Activated naive CD4-positive, alpha-beta T cell treated with anti-CD3 and anti-CD28 coated beads, Interleukin-2, amount 50 U/mL, for 72 hours (primary cell): ENCODE data around the gene RIPOR3. TPM values are rescaled to one million over a fixed set of nuclear protein-coding genes. Genes with fewer than 3 reads are reported as not detected.
"Not testable (repeated sequence)": the region's sequence is repeated elsewhere in the genome, so short reads cannot be mapped to it uniquely, and the experiment has no call there.

ENCODE experiments used
- ATAC-seq, 2 donors: fragments of 150-1000 bp; cut with Tn5 transposase; 2 replicates each; pipeline ENCODE4 v1.10.0; 2021; ENCODE audit warnings: mild to moderate bottlenecking in 2 of 2, moderate library complexity in 2 of 2
- DNase-seq, 2 donors: peaks; one replicate each; pipeline ENCODE4 v3.0.0; 2021 to 2022; ENCODE audit warnings: low spot score in 2 of 2
- H3K27ac Mint-ChIP-seq, 2 donors: one replicate each; pipeline ENCODE4 v1.8.0; 2022; ENCODE audit warnings: mild to moderate bottlenecking in 2 of 2, mixed read lengths in 2 of 2
- H3K36me3 Mint-ChIP-seq, 2 donors: one replicate each; pipeline ENCODE4 v1.8.0; 2022; ENCODE audit warnings: mixed read lengths in 2 of 2
- H3K9me3 Mint-ChIP-seq, 2 donors: one replicate each; pipeline ENCODE4 v1.8.0; 2022; ENCODE audit warnings: mixed read lengths in 2 of 2
- total RNA-seq, 2 donors: library from RNA; stranded (reverse); gene quantifications; one replicate each; pipeline ENCODE4 v1.2.3, GENCODE V29; 2022

The RIPOR3 gene
- total RNA-seq, 2 donors from 2014 or later = 0.08 TPM; not detected in 1

DNA sequence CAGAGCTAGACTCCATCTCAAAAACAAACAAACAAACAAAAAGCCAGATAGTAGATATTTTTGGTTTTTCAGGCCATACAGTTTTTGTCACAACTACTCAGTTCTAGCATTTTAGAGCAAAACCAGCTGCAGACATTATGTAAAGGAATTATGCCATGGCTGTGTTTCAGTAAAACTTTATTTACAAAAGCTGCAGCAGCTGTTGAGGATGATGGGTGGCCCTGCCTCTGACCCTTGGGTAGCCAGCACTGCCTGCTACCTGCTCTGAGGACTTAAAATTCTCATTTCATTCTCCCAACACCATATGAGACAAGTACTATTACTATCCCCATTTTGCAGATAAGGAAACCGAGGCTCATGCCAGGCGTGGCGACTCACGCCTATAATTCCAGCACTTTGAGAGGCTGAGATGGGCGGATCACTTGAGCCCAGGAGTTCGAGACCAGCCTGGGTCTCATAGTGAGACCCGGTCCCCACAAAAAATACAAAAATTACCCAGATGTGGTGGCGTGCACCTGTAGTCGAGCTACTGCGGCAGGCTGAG lies 56.3 kb downstream of the RIPOR3 start:
- Mint-ChIP-seq H3K27ac (no peak overlapping the region), H3K9me3 (no peaks in the 10 kb centered on the region), H3K36me3 (no peaks in the 10 kb centered on the region)
- DNase-seq (no peak), ATAC-seq (no peak)

DNA sequence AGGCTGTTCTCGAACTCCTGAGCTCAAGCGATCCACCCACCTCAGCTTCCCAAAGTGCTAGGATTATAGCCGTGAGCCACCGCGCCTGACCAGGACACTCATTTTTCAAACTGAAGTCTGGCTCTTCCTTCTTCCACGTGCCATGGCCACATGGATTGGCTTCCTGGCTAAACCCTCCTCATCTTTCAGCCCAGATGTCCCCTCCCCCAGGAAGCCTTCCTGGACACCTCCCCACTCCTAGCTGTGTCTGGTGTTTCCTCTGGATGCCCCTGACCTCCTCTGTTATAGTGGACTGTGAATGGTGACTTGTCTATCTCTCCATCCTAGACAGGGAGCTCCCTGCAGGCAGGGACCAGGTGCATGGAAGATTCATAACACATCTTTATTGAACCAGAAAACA lies 57.2 kb downstream of the RIPOR3 start:
- no peaks in the 10 kb centered on the region for H3K36me3 Mint-ChIP-seq
- no peak for DNase-seq
- H3K27ac Mint-ChIP-seq = no peak overlapping the region
- H3K9me3 Mint-ChIP-seq = no peaks in the 10 kb centered on the region
- no peak for ATAC-seq

DNA sequence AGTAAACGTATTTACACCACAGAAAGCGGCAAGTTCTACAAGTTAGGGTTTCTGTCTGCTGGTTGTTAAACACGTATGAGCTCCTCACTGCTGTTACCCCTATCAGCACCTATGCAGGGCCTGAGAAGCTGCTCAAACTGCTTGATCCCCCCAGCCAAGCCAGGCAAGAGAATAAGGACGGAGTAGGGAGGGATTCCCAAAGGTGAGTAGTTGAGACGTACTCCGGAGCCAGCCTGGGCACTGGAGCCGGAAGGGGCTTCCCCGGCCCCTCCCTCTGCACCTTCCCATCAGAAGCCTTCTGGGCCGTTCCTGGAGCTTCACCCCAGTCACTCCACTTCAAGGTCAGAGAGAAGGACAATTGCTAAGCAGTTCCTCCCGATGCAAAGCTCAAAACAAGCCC lies 58.0 kb downstream of the RIPOR3 start:
- no peak for DNase-seq
- H3K9me3 Mint-ChIP-seq = no peaks in the 10 kb centered on the region
- no peaks in the 10 kb centered on the region for H3K36me3 Mint-ChIP-seq
- no peak overlapping the region for H3K27ac Mint-ChIP-seq
- no peak for ATAC-seq

DNA sequence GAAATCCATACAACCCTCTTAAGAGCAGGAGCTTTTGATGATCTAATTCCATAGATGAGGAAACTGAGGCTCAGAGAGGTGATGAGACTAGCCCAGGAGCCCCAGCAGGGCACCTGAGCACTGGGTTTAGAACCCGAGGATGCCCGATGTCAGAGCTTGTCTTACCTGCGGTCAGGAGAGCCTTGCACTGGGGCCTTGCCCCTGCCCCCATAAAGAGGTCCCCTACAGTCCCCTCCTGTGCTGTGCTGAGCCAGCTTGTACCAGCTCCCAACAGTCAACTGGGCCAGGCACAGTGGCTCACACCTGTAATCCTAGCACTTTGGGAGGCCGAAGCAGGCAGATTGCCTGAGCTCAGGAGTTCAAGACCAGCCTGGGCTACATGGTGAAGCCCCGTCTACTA lies 58.6 kb downstream of the RIPOR3 start:
- no peak for DNase-seq
- Mint-ChIP-seq H3K27ac (no peak overlapping the region), H3K36me3 (no peaks in the 10 kb centered on the region), H3K9me3 (no peaks in the 10 kb centered on the region)
- no peak for ATAC-seq

DNA sequence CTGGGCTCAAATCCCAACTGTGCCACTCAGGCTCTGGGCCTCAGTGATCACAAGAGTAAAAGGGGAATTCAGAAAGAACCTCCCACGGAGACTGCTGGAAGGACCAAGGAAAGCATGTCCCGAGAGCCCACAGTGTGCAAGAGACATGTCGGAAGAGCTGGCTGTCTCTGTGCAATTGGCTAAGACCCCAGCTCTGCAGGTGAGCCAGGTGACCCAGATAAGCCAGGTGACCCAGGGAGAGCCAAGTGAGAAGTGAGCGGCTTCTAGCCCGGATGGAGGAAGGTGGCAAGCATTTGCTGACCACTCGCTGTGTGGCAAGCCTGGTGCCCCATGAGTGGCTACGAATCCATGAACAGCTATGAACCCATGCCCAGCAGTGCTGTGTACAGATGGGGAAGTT lies 59.1 kb downstream of the RIPOR3 start:
- no peaks in the 10 kb centered on the region for H3K36me3 Mint-ChIP-seq
- H3K27ac Mint-ChIP-seq = no peak overlapping the region
- no peaks in the 10 kb centered on the region for H3K9me3 Mint-ChIP-seq
- no peak for DNase-seq
- no peak for ATAC-seq

DNA sequence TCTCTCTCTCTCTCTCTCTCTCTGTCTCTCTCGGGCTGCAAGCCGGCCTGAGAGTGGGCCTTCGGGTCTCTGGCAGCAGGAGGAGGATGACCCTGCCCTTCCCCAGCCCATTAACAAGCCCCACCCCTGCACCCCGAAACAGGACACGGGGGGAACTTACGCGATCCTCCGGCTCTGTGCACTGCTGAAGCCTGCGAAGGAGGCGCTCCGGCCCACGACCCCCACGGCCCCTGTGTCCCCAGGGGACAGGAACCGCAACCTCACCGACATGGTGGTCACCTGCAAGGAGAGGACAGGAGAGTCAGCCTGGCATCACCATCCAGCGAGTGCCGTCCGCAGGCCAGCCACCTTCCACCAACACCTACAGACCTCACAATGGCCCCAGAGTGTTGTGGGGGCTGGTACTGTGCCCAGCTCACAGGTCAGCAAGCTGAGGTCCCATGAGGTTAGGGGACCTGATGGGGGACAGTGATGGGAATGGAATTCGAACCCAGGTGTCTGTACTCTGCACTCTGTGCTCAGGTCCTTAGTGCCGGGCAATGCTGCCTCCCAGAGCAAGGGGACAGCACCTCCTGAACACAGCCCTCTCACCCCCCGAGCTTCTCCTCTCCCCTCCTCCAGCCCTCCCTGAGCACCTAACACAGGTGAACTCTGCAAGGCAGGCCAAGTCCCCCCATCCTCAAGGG lies 60.6 kb downstream of the RIPOR3 start:
- Mint-ChIP-seq H3K9me3 (no peaks in the 10 kb centered on the region), H3K27ac (no peak overlapping the region), H3K36me3 (no peaks in the 10 kb centered on the region)
- ATAC-seq (no peak), DNase-seq (no peak)

DNA sequence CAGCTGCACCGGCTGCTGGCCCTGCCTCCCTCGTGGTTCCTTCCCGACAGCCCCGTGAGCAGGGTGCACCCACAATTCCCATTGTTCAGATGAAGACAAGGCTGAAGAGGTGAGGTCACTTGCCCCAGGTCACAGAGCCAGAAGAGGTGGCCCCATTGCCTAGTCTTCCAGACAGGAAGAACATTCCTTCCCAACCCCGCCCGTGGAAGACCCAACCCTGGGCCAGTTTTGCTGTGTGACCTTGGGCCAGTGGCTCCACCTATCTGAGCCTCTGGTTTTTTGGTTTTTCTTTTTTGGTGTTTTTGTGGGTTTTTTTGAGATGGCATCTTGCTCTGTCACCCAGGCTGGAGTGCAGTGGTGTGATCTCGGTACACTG lies 61.7 kb downstream of the RIPOR3 start:
- H3K9me3 Mint-ChIP-seq = no peaks in the 10 kb centered on the region
- H3K27ac Mint-ChIP-seq = no peak overlapping the region
- no peak for ATAC-seq
- no peaks in the 10 kb centered on the region for H3K36me3 Mint-ChIP-seq
- DNase-seq = no peak

DNA sequence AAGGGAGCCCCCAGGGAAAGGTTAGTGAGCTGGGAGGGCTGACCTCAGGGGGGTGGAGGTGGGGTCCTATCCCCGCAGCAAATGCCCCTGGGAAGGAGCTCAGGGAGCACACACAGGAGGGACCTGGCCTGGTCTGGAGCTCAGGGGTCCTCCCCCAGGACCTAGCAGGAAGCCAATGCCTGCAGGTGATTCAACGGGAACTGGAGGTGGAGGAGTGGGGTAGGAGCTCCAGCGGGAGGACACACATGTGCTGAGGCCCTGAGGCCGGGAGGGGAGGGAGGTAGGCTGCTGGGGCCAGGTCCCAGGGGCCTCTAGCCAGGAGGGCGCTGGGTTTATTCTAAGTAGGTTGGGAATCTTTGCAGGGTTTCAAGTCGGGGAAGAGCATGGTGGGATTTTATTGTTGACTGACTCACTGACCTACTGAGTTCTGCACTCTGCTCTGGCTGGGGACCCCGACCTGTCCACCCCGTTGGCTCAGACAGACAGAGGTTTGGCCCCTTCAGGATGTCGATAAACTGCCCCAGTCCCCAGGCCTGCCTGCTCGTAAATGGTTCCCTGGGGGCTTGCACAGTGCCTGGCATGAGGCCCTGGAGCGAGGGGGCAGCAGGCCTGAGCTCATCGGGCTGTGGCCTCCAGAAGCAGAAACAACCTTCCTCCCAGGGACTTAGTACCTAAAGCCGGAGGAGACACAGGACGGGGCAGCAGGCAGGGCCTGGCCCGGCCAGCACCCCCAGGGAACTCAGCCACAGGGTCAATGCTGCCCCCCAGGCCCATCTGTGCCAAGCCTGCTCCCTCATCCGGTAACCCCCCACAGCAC lies 62.3 kb downstream of the RIPOR3 start:
- no peak for ATAC-seq
- no peak for DNase-seq
- H3K9me3 Mint-ChIP-seq = no peaks in the 10 kb centered on the region
- no peaks in the 10 kb centered on the region for H3K36me3 Mint-ChIP-seq
- no peak overlapping the region for H3K27ac Mint-ChIP-seq

DNA sequence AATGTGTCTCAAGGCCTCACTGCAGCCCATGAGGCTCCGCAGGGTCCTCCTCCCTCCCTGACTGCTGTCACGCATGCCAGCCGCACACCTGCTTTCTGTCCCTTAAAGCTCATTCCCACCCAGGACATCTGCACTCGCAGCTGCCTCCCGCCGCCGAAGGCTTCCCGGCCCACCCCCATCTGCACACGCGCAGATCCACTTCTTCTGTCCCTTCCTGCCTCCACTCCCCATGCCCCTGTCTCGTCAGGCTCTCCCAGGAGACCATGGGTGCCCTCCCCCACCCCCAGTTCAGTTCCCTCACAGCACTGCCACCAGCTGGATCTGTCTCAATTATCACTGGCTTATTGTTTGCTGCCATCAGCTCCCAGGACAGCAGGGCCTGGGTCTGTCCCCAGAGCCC lies 63.0 kb downstream of the RIPOR3 start:
- no peaks in the 10 kb centered on the region for H3K9me3 Mint-ChIP-seq
- DNase-seq (no peak), ATAC-seq (no peak)
- no peak overlapping the region for H3K27ac Mint-ChIP-seq
- H3K36me3 Mint-ChIP-seq = no peaks in the 10 kb centered on the region

DNA sequence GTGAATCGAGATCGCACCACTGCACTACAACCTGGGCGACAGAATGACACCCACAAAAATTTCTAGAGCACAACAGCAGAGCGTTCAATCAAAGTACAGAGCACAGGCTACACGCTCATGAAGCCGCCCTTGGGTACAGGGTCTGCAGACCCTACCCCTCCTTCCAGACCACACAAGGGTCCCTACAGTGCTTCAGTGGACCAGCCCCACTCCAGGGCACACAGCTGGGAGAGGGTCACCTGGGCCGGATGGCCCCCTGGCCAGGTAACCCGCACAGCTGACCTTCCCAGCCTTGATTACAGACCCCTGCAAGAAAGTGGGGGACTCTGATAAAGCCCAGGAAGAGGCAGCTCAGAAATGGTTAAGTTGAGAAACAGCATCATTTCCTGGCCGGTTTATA lies 63.6 kb downstream of the RIPOR3 start:
- H3K9me3 Mint-ChIP-seq = no peaks in the 10 kb centered on the region
- ATAC-seq (no peak), DNase-seq (no peak)
- no peak overlapping the region for H3K27ac Mint-ChIP-seq
- no peaks in the 10 kb centered on the region for H3K36me3 Mint-ChIP-seq

DNA sequence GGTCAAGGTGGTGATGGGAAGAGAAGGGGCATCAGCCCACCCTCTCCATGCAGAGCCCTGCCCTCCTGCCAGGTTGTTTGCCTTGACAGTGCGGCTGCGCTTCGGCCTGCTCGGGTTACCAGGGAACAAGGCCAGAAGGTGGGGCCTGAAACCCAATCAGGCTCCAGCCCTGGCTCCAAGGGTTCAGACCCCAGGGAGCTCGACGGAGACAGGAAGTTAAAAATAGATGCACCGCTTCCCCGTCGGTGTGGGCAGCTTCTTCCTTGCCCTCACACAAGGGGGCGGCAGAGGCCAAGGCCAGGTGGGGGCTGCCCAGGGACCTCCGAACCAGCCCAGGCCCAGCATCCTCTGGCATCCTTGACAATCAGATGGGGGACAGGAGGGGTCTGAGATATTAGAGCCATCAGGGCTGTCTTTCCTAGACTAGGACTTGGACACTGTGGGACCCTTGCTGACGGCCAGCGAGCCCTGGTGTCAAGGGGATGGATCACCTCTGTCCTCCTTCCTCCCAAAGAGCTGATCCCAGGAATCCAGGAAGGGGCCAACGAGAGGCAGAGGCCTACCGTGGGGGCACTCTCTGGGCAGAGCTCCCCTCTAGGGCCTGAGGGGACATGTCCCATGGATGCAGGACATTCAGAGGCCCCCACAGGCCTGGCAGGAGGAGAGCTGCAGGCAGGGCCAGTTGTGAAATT lies 65.2 kb downstream of the RIPOR3 start:
- H3K27ac Mint-ChIP-seq = peak overlapping the region in 1 of 2 donors; percentile 37
- ATAC-seq (no peak), DNase-seq (peak in 1 of 2 donors; percentile 51)
- H3K9me3 Mint-ChIP-seq = peaks cover 0 to 3% of the 10 kb centered on the region in 2 donors
- H3K36me3 Mint-ChIP-seq = no peaks in the 10 kb centered on the region

DNA sequence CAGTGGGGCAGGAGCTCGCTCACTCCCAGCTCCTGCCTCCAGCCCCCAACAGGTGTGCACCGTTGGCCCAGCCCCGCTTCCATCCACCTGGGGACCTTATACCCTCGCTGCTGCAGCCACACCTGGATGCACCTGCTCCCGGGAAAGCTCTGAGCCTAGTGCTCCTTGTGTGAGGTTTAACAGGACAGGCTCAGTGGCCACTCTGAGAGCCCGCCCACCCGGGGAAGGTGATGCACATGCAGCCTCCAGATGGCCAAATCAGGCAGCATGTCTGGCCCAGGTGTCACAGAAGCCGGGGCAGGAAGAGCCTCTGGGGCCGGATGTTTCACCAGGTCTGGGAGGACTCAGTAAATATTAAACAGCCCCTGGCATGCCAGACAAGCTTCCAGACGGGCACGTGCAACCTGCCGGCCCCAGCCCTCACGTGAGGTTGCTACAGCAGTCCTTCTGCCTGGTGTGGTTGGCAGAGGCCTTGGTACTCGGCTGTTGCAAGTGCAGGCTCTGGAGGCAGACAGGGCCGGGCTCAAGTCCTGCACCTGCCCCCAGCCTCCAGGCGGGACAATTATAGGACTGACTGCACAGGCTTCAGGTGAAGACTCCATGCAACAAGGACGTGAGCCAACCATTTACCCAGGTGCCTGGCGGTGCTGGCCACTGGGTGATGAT lies 66.9 kb downstream of the RIPOR3 start:
- DNase-seq (no peak), ATAC-seq (no peak)
- Mint-ChIP-seq H3K27ac (no peak overlapping the region), H3K36me3 (no peaks in the 10 kb centered on the region), H3K9me3 (peaks cover 0 to 7% of the 10 kb centered on the region in 2 donors)

DNA sequence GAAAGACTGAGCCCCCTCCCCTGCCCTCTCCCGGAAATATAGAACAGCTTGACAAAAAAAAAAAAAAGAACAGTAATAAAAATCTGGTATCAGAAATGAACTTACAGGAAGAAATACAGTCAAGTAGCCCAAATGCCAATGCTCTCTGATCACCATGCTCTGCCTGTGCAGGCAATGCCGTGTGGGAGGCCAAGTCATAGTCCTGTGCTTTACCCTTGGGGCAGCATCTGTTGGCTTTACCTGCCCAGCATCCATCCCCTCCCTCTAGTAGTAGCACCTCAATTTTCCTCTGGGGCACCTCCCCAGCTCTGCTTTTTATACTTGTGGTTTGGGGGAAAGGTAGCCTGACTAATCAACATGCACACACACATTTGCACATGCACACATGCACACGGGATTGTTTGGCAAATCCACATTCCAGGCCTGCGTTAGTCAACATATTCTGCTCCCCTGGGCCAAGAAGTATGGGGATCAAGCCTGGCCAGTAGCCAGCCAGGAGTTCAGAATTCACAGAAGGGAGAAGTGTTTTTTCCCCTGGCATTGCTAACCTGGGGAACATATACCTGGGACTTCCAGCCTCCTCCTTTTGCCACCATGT lies 70.2 kb downstream of the RIPOR3 start:
- Mint-ChIP-seq H3K9me3 (peaks cover 0 to 8% of the 10 kb centered on the region in 2 donors), H3K27ac (no peak overlapping the region), H3K36me3 (no peaks in the 10 kb centered on the region)
- DNase-seq (no peak), ATAC-seq (no peak)

DNA sequence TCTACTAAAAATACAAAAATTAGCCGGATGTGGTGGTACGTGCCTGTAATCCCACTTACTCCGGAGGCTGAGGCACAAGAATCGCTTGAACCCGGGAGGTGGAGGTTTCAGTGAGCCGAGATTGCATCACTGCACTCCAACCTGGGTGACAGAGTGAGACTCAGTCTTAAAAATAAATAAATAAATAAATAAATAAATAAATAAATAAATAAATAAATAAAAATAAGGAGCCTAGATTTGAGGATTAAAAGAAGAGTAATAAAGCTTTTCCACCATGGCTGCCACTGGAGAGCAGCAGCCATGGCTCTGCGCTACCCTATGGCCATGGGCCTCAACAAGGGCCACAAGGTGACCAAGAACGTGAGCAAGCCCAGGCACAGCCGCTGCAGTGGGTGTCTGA lies 70.9 kb downstream of the RIPOR3 start:
- H3K36me3 Mint-ChIP-seq, H3K9me3 Mint-ChIP-seq, DNase-seq, ATAC-seq, H3K27ac Mint-ChIP-seq: not testable (repeated sequence)

DNA sequence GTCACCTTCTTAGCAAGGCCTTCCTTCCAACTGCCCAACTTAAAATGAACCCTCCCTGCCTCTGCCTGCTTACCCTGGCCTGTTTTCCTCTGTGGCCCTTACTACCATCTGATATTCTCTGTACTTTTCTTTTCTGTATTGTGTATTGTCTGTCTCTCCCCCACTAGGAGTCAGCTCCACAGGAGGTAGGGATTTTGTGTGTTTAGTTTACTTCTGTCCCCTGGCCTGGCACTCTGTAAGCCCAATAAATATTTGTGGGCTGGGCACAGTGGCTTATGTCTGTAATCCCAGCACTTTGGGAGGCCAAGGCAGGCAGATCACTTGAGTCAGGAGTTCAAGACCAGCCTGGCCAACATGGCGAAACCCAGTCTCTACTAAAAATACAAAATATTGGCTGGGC lies 72.8 kb downstream of the RIPOR3 start:
- Mint-ChIP-seq H3K27ac (peak overlapping the region in 1 of 2 donors; percentile 7), H3K36me3 (no peaks in the 10 kb centered on the region), H3K9me3 (peaks cover 0 to 8% of the 10 kb centered on the region in 2 donors)
- ATAC-seq = no peak
- DNase-seq = no peak

DNA sequence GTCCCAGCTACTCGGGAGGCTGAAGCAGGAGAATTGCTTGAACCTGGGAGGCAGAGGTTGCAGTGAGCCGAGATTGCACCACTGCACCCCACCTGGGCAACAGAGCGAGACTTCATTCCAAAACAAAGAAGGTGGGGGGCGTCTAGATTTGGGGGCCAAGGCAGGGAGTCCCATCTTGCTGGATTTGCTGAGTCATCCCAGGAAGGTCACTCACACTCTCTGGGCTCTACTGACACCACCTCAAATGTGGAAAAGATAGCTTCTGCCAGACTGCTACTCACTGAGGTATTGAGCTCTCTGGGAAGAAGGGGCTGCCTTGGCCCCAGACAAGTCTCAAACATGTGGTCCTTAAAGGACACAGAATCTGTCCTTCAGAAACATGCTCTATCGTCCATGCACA lies 74.3 kb downstream of the RIPOR3 start:
- no peak overlapping the region for H3K27ac Mint-ChIP-seq
- no peaks in the 10 kb centered on the region for H3K36me3 Mint-ChIP-seq
- no peak for ATAC-seq
- peaks cover 0 to 8% of the 10 kb centered on the region in 2 donors for H3K9me3 Mint-ChIP-seq
- DNase-seq = no peak
